Esophagus mucosa (tissue), 1 donor: ENCODE measurements around the gene COMMD10. TPM values are rescaled to one million over a fixed set of nuclear protein-coding genes. Genes with fewer than 3 reads are reported as not detected.
"Not testable (repeated sequence)": the region's sequence is repeated elsewhere in the genome, so short reads cannot be mapped to it uniquely, and the experiment has no call there.

Source experiments
- ATAC-seq: fragments of 200-7000 bp; cut with Tn5 transposase; one replicate; pipeline ENCODE4 v1.9.1; 2020
- total RNA-seq: library from RNA; stranded (reverse); gene quantifications from one replicate; pipeline ENCODE4 v1.2.4, GENCODE V29; 2023
- donor health status: DM: yes; HTN: yes; CAD: no.

Gene COMMD10
- total RNA-seq, 1 donor from 2014 or later: 18.3 TPM

DNA sequence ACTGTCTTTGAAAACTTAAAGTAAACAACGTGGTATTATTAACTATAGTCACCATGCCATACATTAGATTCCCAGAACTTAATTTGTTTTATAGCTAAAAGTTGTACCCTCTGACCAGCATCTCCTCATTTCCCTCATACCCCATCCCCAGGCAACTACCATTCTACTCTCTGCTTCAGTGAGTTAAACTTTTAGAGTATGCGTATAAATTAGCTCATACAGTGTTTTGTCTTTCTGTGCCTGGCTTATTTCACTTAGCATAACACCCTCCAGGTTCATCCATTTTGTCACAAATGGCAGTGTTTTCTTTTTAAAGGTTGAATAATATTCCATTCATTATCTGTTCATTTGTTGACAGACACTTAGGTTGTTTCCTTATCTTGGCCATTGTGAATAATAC is 14.2 kb downstream of the COMMD10 start:
- no peak for ATAC-seq

DNA sequence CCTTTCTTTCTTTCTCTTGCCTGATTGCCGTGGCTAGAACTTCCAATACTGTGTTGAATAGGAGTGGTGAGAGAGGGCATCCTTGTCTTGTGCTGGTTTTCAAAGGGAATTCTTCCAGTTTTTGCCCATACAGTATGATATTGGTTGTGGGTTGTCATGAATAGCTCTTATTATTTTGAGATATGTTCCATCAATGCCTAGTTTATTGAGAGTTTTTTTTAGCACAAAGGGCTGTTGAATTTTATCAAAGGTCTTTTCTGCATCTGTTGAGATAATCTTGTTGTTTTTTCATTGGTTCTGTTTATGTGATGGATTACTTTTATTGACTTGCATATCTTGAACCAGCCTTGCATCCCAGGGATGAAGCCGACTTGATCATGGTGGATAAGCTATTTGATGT is 20.1 kb downstream of the COMMD10 start:
- ATAC-seq: not testable (repeated sequence)

DNA sequence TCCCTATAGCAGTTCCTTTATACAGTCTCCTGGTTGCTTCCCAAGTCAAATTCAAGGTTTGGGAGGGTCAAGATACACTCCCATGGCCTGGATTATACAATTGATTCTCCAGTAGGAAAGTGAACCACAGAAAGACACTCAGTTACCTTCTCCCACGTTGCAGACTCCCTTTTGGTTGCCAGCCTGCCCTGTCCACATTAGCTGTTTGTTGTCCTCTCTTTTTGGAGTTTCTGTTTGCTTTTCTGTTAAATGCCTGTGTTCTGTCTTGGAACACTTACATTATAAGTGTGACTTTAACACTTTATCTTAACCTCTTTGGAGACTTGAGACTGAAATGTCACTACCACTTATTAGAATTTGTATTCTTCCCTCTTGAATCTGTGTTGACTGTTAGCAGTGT is 30.3 kb downstream of the COMMD10 start:
- no peak for ATAC-seq

DNA sequence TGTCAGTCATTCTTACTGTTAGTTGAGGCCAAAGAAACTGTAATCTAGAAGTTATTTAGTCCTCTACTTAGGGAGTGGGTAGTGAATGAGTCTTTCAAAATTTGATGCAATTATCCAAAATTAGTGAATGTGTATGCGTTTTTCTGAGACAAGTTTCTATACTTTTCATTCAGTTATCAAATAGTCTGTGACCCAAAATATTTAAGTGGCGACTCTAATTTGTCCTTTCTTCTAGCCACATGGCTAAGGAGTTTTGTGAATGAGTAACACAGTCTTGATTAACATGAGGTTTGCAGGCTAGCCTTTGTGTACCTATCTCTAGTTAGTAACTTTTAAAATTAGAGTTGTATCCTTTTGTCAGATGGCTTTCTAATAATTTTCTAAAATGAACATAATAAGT is 45.6 kb downstream of the COMMD10 start:
- no peak for ATAC-seq

DNA sequence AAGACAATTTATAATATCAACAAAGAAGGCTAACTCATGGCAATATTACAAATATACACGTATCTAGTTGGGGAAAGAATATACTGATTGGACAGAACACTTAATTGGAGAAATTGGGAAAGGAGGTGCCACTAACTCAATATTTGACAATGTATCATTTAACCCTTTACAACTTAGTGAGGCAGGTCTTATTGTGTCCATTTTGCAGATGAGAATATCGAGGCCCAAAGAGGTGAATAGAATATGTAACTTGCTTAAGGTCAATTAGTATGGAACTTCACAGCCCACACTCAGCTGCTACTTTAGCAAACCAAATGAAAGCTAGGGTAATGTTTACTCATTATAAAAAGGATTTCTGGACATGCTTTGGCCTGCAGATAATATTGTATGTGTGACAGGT is 46.2 kb downstream of the COMMD10 start:
- no peak for ATAC-seq

DNA sequence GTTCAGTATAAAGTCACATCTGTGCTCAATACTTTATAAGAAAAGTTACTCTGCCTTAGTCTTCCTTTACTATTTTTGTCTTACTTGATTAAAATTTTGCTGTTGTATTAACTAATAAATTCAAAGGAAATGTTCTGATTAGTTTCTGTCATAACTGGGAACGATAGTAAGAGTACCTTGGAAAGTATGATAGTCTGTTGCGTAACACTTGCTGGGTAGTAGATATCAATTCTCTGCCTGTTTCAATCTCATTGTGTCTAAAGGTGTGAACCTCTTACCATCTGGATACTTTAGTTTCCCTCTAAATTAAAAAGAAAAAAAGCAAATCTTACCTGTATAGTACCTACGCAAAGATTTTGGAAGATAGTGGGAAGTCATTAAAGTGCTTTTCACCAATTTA is 48.5 kb downstream of the COMMD10 start:
- no peak for ATAC-seq

DNA sequence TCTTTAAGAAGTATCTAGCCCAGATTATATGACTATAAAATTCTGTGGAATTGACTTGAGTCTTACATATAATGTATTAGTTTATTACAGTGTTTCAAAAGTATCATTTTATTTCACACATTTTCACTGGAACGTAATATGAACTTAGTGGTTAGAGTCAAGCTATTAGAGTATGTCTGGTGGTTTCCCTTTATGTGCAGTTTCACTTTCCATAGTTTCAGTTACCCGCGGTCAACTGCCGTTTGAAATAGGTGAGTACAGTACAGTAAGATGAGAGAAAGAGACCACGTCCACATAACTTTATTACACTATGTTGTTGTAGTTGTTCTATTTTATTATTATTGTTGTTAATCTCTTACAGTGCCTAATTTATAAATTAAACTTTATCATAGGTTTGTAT is 50.5 kb downstream of the COMMD10 start:
- ATAC-seq: no peak

DNA sequence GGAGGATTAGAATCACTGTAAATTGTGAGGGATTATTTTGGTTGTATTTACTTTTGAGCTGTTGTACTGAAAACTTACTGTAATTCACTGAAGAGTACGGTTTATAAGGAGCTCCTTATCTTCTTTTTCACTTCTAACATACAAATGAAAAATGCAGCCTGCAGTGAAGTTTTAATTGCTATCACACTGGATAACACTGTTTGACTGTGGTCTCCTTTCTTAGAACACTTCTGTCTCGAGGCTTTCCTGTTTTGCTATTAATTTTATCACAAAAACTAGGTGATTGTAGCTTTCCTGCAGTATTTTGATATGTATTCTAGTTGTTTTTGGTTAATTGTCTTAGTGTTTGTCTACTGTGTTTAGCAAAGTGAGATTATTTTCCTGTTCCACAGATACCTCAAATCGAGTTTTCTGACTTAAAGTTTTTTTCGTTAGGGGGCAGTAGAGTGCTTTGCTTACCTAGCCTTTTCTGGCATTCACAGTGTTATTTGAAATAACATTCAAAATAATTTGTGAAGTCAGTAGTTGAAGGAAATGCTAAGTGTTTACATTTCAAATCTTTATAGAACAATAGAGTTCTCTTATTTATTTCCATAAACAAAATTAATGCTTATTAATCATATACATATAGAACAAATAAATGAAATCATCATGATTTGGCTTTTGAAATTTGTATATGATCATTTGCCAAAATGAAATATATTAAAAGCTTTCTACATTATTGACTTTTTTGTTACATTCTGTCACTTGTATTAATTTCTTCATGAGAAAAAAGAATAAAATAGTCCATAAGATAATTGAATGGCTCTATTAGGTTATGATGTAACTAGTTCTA is 52.9 kb downstream of the COMMD10 start:
- no peak for ATAC-seq

DNA sequence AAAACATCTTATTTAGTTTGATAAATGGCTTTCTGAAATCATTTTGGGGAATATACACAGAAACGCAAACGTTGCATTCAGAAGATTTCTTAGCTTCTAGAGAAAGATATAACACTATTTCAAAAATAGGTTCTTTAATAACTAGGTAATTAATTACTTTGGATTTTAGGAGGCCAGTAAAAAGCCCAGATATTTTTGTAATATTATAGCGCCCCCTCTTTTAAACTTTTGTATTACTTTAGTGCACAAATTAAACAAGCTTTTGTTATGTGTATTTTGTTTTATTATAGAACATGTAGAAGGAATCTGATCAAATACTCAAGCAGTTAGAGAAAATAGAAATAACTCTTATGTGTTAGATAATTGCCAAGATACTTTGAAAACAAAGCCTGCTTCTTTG is 57.7 kb downstream of the COMMD10 start:
- no peak for ATAC-seq

DNA sequence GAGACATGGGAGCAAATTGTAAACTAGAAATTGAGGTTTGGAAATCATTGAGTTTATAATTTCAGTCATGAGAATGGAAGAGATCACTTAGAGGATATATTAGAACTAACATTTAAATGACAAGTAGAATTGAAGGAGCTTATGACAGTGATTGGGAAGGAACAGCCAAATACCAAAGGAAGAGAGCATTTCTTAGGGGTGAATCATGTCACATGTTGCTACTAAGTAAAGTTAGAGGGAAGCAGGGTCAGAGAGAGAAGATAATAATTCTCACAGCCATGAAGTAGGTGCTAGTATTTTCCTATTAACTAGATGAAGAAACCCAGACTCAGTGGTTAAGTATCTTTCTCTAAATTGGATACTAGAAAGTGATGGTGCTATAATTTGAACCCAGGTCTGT is 59.3 kb downstream of the COMMD10 start:
- ATAC-seq: no peak

DNA sequence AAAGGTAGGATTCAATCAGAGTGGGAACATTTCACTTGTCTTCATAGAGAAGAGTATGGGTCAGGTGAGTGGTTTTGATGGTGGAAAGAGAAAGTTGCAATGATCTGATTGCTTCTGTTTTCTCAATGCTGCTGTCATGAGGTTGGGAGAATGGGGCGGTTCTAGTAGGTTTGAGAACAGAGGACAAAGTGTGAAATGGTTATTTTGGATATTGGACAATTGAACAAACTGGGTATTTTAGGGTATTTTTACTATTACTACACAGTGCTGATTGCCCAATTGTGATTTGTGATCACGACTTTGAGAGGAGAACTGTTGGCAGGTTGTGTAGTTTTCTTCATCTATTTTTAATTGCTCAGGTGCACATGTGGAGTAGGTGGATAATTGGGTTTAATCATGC is 60.2 kb downstream of the COMMD10 start:
- ATAC-seq: no peak

DNA sequence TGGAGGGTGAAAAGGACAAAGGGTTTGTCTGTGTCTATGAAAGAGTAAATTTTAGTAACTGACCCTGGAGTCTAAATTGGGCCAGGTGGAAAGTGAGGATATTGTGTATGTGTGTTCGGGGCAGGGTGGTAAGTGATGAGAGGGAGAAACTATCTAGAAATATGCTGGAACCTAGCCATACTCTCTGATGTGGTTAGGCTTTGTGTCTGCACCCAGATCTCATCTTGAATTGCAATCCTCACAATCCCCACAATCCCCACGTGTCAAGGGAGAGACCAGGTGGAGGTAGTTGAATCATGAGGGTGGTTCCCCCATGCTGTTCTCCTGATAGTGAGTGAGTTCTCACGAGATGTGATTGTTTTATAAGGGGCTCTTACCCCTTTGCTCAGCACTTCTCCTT is 60.6 kb downstream of the COMMD10 start:
- ATAC-seq: no peak

DNA sequence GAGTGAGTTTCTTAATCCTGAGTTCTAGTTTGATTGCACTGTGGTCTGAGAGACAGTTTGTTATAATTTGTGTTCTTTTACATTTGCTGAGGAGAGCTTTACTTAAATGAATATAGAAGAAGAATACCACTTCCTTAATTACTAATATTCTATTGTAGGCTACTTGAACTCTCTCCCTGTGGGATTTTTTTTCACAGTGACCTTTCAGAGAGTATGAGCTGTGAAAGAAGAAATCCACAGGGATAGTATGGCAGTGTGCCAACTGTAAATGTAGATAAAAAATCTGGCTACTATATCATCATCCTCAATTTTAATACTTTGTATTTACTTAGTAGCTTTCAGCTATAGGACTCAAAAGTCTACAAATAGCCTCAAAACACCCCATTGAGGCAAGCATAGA is 67.3 kb downstream of the COMMD10 start:
- ATAC-seq: no peak

DNA sequence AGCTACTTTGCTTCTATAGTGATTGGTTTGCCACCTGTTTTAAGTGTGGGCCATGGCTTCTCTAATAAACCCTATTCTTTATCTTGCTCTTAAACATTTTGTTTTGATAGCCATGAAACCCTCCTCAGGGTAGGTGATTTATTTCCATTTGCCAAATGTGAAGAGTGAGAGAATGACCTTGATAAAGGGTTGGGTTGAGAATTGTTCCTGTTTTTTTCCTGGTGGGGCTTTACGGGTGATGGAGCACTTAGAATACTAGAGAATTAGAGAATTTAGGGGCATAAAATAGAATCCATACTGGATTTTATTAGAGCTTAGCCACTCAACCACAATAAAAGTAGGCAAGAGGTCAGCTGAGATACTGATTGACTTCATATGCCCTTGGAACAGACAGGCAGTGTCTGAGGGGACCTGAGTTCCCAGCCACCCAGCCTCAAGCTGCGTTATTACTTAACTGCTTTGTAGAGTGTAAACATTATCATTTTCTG is 68.9 kb downstream of the COMMD10 start:
- no peak for ATAC-seq

DNA sequence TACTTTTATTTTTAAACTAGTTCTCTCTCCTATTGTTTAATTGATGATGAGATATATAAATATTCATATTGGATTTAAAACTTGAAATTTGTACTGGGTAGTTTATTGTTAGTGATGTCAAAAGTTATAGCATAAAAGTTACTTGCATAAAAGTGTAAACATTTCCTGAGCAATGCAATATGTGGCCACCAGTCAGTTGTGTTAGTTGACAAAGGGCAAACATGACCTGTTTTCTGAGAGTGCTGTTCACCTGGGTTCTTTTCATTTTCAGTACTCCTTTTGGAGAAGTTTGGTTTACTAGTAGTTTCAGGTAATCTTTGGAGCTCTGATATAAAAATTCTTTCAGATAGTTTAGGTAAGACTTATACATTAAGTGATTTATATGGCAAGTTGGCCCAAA is 69.4 kb downstream of the COMMD10 start:
- no peak for ATAC-seq

DNA sequence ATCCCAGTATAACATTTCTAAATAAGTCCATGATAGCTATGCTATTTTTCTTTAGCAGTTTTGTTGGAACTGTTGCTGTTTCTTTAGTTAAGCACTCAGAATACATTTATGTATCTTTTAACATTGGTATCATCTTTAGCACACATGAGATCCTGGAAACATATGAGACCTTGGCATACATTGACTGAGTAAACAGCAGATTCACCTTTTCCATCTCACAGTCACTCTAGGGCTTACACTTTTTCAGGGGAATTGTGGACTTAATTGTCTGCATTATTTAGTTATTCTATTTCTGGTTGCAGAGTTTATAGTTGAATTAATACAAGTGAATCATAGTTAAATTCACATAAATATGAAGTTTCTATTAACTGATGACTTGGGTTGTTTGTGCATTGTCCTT is 70.1 kb downstream of the COMMD10 start:
- ATAC-seq: no peak

DNA sequence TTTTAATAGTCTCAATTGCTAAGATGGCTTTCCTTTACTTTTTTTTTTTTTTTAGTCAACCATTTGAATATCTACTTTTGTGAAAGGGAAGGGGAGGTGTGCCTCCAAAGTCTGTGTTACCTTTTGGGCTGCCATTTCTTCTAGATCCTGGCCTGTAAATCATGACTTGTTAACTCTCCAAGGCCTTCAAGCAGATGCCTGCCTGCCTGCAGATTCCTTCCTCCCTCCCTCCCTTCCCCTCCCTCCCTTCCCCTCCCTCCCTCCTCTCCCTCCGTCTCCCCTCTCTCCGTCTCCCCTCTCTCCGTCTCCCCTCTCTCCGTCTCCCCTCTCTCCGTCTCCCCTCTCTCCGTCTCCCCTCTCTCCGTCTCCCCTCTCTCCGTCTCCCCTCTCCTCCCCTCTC is 73.1 kb downstream of the COMMD10 start:
- ATAC-seq: no peak

DNA sequence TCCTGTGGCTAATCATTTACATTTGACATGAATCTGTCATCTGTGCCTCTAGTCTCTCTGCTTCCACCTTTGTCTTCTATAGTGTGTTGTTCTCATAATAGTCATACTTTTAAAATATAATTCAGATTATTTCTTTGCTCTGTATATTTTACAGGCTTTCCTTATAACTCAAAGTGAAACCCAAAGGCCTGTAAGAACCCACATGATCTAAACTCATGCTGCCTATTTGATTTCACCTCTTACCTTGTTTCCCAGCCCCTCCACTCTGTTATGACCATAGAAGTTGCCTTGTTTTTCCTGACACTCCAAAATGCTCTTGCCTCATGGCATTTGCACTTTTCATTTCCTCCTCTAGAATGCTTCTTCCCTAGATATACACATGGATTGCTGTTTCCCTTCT is 74.2 kb downstream of the COMMD10 start:
- ATAC-seq: no peak

DNA sequence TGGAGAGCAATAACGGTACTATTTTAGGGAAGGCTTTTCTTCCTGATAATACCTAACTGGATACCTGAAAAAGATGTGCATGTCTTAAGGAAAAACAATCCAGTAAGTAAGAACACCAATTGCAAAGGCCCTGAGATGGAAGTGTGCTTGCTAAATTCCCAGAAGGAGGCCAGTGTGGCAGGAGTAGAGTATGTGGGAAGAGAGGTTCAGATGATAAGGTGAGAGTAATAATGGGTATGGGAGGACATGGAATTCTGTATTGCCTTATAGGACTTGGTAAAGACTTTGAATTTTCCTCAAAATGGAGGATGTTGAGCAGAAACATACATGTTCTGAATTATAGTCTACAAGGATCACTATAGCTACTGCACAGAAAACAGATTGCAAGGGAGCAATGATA is 89.3 kb downstream of the COMMD10 start:
- ATAC-seq: no peak

DNA sequence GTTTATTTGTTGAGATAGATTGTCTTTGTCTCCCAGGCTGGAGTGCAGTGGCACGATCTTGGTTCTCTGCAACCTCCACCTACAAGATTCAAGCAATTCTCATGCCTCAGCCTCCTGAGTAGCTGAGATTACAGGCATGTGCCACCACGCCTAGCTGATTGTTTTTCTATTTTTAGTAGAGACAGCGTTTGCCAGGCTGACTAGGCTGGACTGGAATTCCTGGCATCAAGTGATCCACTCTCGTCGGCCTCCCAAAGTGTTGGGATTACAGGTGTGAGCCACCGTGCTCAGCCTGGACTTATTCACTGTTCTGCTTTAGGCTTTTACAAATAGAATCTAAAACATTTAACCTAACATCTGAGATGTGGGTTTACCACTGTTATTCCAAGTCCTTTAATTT is 91.3 kb downstream of the COMMD10 start:
- no peak for ATAC-seq

DNA sequence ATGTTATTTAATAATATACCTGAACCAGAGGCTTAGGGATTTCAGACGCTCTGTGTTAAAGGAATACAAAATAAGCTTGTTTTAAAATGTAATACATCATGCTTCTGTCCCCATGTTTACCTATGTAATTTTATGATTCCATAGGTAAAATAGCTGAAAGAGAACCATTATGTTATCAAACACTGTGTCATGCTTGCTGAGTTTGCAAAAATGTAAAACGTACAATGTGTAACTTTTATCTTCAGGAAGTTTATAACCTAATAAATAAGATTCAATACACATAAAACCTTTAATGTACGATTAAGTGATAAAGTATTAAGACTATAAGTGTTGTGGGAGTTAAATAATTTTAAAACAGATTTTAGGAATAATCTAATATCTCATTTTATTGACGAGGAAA is 94.1 kb downstream of the COMMD10 start:
- no peak for ATAC-seq

DNA sequence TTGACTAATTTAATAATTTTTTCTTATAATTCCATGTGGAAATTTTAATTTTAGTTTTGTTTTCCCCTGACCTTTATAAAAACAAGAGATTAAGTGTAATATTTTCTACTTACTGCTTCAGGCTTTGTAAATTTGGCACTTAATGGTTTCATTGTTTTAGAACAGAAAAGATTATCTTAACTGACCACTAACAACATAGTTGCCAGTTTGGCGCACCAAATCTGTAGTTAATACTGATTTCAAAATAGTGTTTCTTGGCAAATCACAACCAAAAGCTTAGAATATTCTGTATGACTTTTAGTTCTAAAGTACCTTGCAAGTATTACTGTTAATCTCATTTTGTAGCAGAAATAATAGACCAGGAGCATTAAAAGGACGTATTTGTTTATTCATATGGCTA is 124.3 kb downstream of the COMMD10 start:
- ATAC-seq: no peak

DNA sequence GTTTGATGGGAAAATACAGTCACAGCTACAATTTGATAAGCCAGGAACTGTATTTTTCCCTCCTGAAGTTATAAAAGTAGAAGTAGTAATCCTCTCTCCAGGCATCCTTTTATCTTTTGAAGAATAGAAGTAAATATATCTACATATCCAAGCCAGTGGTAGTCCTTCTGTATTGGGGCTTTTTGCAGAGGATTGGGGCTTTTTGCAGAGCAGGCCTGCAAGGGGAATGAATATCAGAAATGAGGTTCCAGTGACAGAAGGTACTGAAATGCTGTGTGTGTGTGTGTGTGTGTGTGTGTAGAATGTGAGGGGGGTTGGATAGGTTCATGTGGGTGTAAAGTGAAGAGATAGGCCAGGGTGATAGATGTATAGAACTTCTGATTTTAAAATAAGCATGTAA is 127.4 kb downstream of the COMMD10 start:
- no peak for ATAC-seq

DNA sequence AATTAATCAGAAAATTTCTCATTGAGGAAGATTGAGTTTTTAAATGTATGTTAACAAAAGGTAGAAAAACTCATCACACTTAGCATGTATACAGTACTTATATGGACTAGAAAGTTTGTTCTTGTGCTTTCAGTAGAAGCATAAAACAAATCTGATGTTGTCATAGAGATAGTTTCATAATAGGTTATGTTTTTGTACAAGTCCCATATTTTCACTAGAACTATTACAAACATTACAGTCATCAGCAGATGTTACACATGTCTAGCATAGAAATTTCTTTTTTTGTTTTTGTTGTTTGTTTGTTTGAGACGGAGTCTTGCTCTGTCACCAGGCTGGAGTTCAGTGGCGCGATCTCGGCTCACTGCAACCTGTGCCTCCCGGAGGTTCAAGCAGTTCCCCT is 131.4 kb downstream of the COMMD10 start:
- no peak for ATAC-seq
